OCI-LY3 (cell line): ENCODE results near the gene PRELID1.

Experiments
- H2AFZ ChIP-seq: fragments of 200-600, 300-600 bp; shearing (Covaris generic); 2 replicates; pipeline ENCODE4 v1.6.0; 2014; ENCODE audit warnings: antibody characterized with exemption, low read depth, low read length
- H3K27ac ChIP-seq: fragments of 200-600, 300-600 bp; sonication (generic); 2 replicates; pipeline ENCODE4 v1.5.1; 2014; ENCODE audit warnings: mild to moderate bottlenecking, low read length, moderate library complexity, mixed read lengths
- H3K27me3 ChIP-seq: fragments of 200-600, 300-600 bp; sonication (generic); 2 replicates; pipeline ENCODE4 v1.6.1; 2014; ENCODE audit warnings: low read depth, low read length, mixed read lengths
- H3K36me3 ChIP-seq: fragments of 200-600, 300-600 bp; sonication (generic); replicated peaks from 2 replicates; pipeline ENCODE3; 2014; ENCODE audit warnings: low read depth, low read length, mixed read lengths
- H3K4me1 ChIP-seq: fragments of 300-600, 200-600 bp; sonication (generic); 2 replicates; pipeline ENCODE4 v1.6.1; 2014; ENCODE audit warnings: low read length, mixed read lengths
- H3K4me2 ChIP-seq: fragments of 200-600, 300-600 bp; sonication (generic); 2 replicates; pipeline ENCODE4 v1.6.1; 2014; ENCODE audit warnings: low read length, mixed read lengths
- H3K4me3 ChIP-seq: fragments of 300-600, 200-600 bp; sonication (generic); 2 replicates; pipeline ENCODE4 v1.5.1; 2014; ENCODE audit warnings: antibody characterized with exemption, mild to moderate bottlenecking, low read length, moderate library complexity
- H3K79me2 ChIP-seq: fragments of 300-600, 200-600 bp; shearing (Covaris generic); 2 replicates; pipeline ENCODE4 v1.6.1; 2014; ENCODE audit warnings: mild to moderate bottlenecking, low read length, mixed read lengths
- H3K9ac ChIP-seq: fragments of 300-600, 200-600 bp; shearing (Covaris generic); 2 replicates; pipeline ENCODE4 v1.6.0; 2014; ENCODE audit warnings: mild to moderate bottlenecking, low read length, moderate library complexity
- H3K9me3 ChIP-seq: fragments of 200-600, 300-600 bp; shearing (Covaris generic); 2 replicates; pipeline ENCODE4 v1.6.1; 2014; ENCODE audit warnings: low read length, mixed read lengths; ENCODE audit not compliant: insufficient read depth
- H4K20me1 ChIP-seq: fragments of 200-600, 300-600 bp; sonication (generic); 2 replicates; pipeline ENCODE4 v1.6.1; 2016; ENCODE audit warnings: low read length, mixed read lengths; ENCODE audit not compliant: insufficient read depth
- EZH2phosphoT487 ChIP-seq: fragments of 200-600 bp; shearing (Covaris generic); IDR thresholded peaks from 2 replicates; pipeline ENCODE4 v1.6.1; 2018; ENCODE audit warnings: antibody characterized with exemption, mixed run types, low read depth
- TF ChIP-seq, protein P1 (sequence below): fragments of 200-600, 300-600 bp; sonication (generic); IDR thresholded peaks from 2 replicates; pipeline ENCODE4 v1.5.1; 2014; ENCODE audit warnings: antibody characterized with exemption, low read length, low read depth

The PRELID1 gene

DNA sequence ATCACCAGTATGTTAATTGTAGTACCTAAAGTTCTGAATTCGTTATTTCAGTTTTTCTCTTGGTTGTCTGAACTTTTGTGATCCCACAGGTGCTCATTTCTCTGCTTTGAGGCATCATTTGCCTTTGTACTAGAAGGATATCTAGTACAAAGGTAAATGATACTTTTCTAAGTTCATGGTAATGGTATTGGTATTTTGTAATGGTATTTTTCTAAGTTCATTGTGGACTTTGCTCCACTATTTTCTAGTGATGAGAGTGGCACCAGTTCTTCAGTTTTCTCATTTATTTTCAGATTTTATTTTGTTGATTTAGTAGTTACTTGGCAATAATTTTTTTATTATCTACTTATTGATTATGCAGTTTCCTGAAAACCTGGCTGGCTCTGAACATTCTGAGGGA is 42.1 kb upstream of the PRELID1 start:
- H3K9me3 ChIP-seq = no peaks in the 10 kb centered on the region
- H3K4me3 ChIP-seq = no peak overlapping the region
- no peak overlapping the region for H3K27ac ChIP-seq
- H3K36me3 ChIP-seq = peaks cover 44% of the 10 kb centered on the region
- H3K4me1 ChIP-seq = no peaks in the 10 kb centered on the region
- H2AFZ ChIP-seq = no peak overlapping the region
- H3K79me2 ChIP-seq = no peaks in the 10 kb centered on the region; the same call in 1 of the 2 replicates
- TF ChIP-seq, protein P1, sequence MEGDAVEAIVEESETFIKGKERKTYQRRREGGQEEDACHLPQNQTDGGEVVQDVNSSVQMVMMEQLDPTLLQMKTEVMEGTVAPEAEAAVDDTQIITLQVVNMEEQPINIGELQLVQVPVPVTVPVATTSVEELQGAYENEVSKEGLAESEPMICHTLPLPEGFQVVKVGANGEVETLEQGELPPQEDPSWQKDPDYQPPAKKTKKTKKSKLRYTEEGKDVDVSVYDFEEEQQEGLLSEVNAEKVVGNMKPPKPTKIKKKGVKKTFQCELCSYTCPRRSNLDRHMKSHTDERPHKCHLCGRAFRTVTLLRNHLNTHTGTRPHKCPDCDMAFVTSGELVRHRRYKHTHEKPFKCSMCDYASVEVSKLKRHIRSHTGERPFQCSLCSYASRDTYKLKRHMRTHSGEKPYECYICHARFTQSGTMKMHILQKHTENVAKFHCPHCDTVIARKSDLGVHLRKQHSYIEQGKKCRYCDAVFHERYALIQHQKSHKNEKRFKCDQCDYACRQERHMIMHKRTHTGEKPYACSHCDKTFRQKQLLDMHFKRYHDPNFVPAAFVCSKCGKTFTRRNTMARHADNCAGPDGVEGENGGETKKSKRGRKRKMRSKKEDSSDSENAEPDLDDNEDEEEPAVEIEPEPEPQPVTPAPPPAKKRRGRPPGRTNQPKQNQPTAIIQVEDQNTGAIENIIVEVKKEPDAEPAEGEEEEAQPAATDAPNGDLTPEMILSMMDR = no peak
- no peak for TF ChIP-seq EZH2phosphoT487
- no peaks in the 10 kb centered on the region for H4K20me1 ChIP-seq
- H3K27me3 ChIP-seq = no peaks in the 10 kb centered on the region
- no peak overlapping the region for H3K4me2 ChIP-seq
- no peak overlapping the region for H3K9ac ChIP-seq

DNA sequence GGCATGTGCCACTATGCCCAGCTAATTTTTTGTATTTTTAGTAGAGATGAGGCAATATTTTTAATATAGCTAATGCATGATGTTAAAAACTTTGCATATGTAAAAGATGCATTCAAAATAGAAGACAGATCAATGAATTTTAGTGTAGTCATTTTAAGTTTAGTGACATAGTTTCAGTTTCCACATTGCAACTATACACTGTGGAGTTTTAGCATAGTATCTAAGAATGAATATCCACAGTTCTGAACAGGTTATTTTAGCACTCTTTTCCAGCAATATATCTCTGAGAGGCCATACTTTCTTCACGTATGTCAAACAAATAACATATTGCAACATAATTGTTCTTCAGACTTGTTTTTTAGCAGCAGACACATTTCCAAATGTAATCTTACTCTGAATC is 39.4 kb upstream of the PRELID1 start:
- Histone ChIP-seq H3K79me2 (no peaks in the 10 kb centered on the region), H3K27me3 (no peaks in the 10 kb centered on the region), H3K9me3 (no peaks in the 10 kb centered on the region), H3K36me3 (peaks cover 42% of the 10 kb centered on the region), H3K4me3 (no peak overlapping the region), H2AFZ (no peak overlapping the region), H4K20me1 (no peaks in the 10 kb centered on the region), H3K4me2 (no peak overlapping the region), H3K9ac (no peak overlapping the region), H3K4me1 (no peaks in the 10 kb centered on the region), H3K27ac (no peak overlapping the region)
- TF ChIP-seq EZH2phosphoT487 = no peak
- TF ChIP-seq, protein P1 = no peak

DNA sequence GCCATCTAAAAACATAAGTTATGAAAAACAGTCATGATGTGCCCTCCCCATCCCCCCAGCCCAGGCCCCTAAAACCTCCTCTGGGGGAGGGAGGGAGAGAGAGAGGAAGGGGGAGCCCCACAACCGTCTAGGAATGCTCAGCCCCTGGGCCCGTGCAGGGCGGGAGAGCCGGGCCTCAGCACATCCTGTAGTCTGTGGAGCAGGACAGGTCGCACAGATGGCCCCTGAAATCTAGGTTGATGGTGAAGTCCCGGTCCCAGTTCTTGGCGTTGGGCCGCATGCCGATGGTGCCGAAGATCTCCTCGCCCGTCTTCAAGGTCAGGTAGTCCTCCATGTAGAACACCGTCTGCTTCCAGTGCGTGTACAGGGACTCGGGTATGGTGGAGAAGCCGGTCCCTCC is 38.2 kb upstream of the PRELID1 start:
- Histone ChIP-seq H4K20me1 (no peaks in the 10 kb centered on the region), H3K4me3 (no peak overlapping the region), H3K9me3 (no peaks in the 10 kb centered on the region), H3K36me3 (peaks cover 45% of the 10 kb centered on the region), H3K79me2 (no peaks in the 10 kb centered on the region), H3K9ac (no peak overlapping the region), H2AFZ (no peak overlapping the region), H3K27ac (no peak overlapping the region), H3K4me1 (no peaks in the 10 kb centered on the region), H3K27me3 (no peaks in the 10 kb centered on the region), H3K4me2 (no peak overlapping the region)
- TF ChIP-seq, protein P1 = no peak
- TF ChIP-seq EZH2phosphoT487 = no peak

DNA sequence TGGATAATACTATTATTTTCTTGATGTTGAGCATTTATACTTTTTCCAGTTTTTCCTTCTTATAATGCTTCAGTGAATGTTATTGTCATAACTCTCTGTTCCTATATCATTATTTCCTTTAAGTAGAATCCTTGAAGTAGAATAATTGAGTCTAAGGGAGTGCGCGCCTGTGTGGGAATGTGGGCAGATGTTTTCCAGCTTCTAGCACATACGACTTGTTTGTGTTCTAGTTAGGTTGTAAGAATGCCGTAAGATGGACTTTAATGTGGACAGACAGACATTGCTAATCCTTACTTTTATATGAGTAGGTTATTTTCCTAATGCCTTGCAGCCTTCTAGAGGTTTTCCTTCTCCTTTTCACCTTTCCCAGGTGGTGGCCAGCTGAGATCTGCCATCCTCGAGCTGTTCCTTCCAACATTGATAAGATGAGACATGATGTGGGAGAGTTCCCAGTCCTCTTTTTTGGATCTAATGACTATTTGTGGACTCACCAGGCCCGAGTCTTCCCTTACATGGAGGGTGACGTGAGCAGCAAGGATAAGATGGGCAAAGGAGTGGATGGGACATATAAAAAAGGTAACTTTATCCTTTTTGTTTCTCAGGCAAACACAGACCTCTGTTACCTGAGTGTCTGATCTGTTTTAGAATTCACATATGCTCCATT is 34.2 kb upstream of the PRELID1 start:
- Histone ChIP-seq H2AFZ (no peak overlapping the region), H3K4me1 (no peaks in the 10 kb centered on the region), H3K4me3 (no peak overlapping the region), H3K27ac (no peak overlapping the region), H4K20me1 (no peaks in the 10 kb centered on the region), H3K27me3 (no peaks in the 10 kb centered on the region), H3K4me2 (no peak overlapping the region), H3K9ac (no peak overlapping the region), H3K79me2 (no peaks in the 10 kb centered on the region), H3K9me3 (no peaks in the 10 kb centered on the region), H3K36me3 (peaks cover 46% of the 10 kb centered on the region)
- TF ChIP-seq EZH2phosphoT487 = no peak
- TF ChIP-seq, protein P1 = no peak
